Dermis blood vessel endothelial cell (primary cell): Measurements from ENCODE around the gene POMGNT1. TPM values are rescaled to one million over a fixed set of nuclear protein-coding genes. Genes with fewer than 3 reads are reported as not detected.
"Not testable (repeated sequence)": the region's sequence is repeated elsewhere in the genome, so short reads cannot be mapped to it uniquely, and the experiment has no call there.

Experiments used
- DNase-seq: peaks from one replicate; pipeline ENCODE4 v3.0.0; 2010
- total RNA-seq: library from RNA; depleted of rRNA; stranded (reverse); fragments of >200 nt; gene quantifications from 2 replicates; pipeline ENCODE4 v1.2.3, GENCODE V29; 2014

POMGNT1 gene
- total RNA-seq = 42.4 and 52.3 TPM in 2 replicates

GRCh38 chr1:46197964-46198811 is at the start of gene POMGNT1:
Gene POMGNT1, minus strand, starts transcription at chr1:46198434. Its CDS starts 613 bp downstream, at chr1:46197821.
- peak; percentile 74 for DNase-seq

GRCh38 chr1:46247436-46248121 is 49.3 kb upstream of the POMGNT1 start, which contains the start of gene RAD54L:
Gene RAD54L, plus strand, starts transcription at chr1:46247763. Its CDS starts 643 bp downstream, at chr1:46248406.
- DNase-seq = peak; percentile 99

- peak; percentile 52 for DNase-seq
Observed at GRCh38 chr1:46246548-46247435, 48.6 kb upstream of the POMGNT1 start.

GRCh38 chr1:46246136-46246535 is 47.9 kb upstream of the POMGNT1 start:
- not testable (repeated sequence) for DNase-seq

- peak; percentile 49 for DNase-seq
Observed at GRCh38 chr1:46244656-46245371, 46.6 kb upstream of the POMGNT1 start.

GRCh38 chr1:46243831-46244230 is 45.6 kb upstream of the POMGNT1 start:
- DNase-seq = not testable (repeated sequence)

- no peak for DNase-seq
Observed at GRCh38 chr1:46242918-46243317, 44.7 kb upstream of the POMGNT1 start.

GRCh38 chr1:46241733-46242132 is 43.5 kb upstream of the POMGNT1 start:
- not testable (repeated sequence) for DNase-seq

- DNase-seq = not testable (repeated sequence)
Observed at GRCh38 chr1:46238865-46239264, 40.6 kb upstream of the POMGNT1 start.

GRCh38 chr1:46236882-46237281 is 38.6 kb upstream of the POMGNT1 start:
- no peak for DNase-seq

- DNase-seq = not testable (repeated sequence)
Observed at GRCh38 chr1:46231231-46231630, 33.0 kb upstream of the POMGNT1 start.

GRCh38 chr1:46224966-46225365 is 26.7 kb upstream of the POMGNT1 start:
- DNase-seq = no peak

GRCh38 chr1:46223472-46223943 is 25.3 kb upstream of the POMGNT1 start:
- DNase-seq = peak; percentile 95

- DNase-seq = not testable (repeated sequence)
Observed at GRCh38 chr1:46223055-46223454, 24.8 kb upstream of the POMGNT1 start.

- DNase-seq = no peak
Observed at GRCh38 chr1:46221749-46222148, 23.5 kb upstream of the POMGNT1 start.

- no peak for DNase-seq
Observed at GRCh38 chr1:46220808-46221207, 22.6 kb upstream of the POMGNT1 start.

GRCh38 chr1:46219551-46220520 is 21.6 kb upstream of the POMGNT1 start:
- DNase-seq = no peak

- DNase-seq = no peak
Observed at GRCh38 chr1:46218443-46218842, 20.2 kb upstream of the POMGNT1 start.

- DNase-seq = no peak
Observed at GRCh38 chr1:46215504-46215903, 17.3 kb upstream of the POMGNT1 start.

- peak; percentile 41 for DNase-seq
Observed at GRCh38 chr1:46211051-46211450, 12.8 kb upstream of the POMGNT1 start.

GRCh38 chr1:46210561-46210960 is 12.3 kb upstream of the POMGNT1 start:
- DNase-seq = no peak
